HK-2 (cell line): Measurements from ENCODE around the gene ATF6.

Source experiments
- DNase-seq: peaks from one replicate; pipeline ENCODE4 v3.0.0-alpha.2; 2018; ENCODE audit not compliant: unreplicated experiment

Gene ATF6

DNA sequence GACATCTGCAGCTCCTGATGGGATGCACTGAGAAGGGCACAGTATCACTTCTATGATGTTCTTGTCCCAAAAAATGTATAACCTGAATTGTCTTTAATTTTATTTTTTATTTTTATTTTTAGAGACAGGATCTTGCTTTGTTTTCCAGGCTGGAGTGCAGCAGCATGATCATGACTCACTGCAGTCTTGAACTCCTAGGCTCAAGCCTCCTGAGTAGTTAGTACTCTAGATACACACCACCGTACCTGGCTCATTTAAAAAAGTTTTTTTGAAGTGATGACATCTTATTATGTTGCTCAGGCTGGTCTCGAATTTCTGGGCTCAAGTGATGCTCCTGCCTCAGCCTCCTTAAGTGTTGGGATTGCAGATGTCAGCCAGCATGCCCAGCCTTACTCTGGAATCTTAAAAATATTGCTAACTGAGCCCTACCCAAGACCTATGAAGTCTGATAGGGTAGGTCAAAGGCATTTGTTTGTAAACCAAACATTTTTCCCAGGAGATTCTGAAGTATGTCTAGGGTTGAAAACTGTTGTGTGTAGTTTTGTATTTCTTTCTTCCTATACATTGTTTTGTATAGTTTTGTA lies 68.9 kb downstream of the ATF6 start:
- DNase-seq, result no peak

DNA sequence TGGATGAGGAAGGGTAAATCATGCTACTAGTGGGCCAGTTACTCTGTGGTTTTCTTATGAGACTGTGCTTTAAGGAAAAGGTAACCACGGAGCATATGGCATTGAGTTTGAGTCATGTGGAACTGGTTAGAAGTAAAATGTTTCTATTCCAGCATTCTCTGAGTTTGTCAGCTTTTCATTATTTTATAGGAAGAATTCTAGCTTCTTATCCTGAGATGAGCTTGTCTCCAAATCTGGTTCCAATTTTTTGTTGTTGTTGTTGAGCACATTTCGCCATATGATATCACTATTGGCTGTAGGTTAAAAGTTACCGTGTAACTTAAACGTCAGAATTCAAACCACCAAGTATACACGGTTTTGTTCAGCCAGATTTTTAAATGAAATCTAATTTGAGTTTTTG lies 69.9 kb downstream of the ATF6 start:
- no peak for DNase-seq

DNA sequence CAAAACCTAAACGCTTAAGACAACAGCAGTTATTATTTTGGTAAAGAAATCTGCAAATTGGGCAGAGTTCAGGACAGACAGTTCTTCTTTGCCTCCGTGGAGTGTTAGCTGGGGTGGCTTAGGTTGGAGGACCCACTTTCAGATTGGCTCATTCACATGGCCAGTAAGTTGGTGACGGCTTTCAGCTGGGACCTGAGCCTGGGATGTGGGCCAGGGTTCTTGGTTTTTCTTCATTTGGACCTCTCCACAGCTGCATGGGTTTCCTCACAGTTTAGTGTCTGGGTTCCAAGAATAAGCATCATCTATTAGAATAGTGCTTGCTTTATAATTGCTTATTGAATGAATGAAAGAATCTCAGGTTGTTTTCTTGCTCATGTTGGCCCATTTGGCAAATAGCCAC lies 72.2 kb downstream of the ATF6 start:
- DNase-seq, result no peak

DNA sequence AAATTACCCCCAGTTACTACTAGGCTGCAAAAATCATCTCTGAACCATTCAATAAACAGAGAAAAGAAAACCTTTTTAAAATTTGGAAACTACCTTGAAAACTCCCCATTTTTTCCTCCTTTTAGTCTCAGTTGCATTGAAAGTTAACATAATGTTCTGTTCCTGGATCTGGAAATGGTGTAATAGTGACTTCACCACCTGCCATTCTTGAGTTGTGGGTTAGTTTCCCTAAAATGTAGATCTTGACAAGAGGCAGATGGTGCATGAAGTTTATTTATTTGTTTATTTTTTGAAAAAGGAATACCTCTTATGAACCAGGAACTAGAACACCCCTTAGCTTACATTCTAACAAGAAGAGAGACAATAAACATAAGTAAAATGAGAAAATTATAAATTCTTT lies 72.8 kb downstream of the ATF6 start:
- no peak for DNase-seq

DNA sequence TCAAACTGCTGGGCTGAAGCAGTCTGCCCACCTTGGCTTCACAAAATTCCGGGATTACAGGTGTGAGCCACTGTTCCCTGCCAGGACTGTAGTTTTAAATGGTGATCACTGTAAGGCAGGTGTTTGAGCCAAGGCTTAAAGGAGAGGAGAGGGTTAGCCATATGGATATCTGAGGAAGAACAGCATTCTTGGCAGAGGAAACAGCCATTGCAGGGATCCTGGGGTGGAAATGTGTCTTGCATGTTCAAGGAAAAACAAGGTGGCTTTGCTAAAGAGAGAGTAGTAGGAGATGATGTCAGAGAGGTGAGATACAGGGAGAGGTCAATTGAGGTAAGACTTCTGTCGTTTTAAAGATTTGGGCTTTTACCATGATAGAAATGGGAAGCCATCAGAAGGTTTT lies 73.5 kb downstream of the ATF6 start:
- DNase-seq, result no peak

DNA sequence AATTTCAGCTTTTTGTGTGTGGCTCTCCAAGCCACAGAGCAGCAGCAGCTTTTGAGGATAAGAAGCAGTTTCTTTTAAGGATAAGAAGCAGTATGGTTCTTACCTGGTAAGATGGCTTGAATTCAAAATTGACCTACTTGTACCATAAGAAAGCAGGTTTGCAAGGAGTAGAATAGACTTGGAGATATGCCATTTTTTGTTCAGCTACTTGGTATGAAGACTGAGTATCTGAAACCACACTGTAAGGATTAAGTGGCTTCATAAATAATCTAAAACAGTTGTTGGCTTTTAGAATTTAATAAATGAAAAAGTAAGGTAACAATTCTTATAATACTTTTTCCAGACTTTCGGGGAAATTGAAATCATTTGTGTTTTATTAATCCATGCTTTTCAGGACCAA lies 74.2 kb downstream of the ATF6 start:
- no peak for DNase-seq

DNA sequence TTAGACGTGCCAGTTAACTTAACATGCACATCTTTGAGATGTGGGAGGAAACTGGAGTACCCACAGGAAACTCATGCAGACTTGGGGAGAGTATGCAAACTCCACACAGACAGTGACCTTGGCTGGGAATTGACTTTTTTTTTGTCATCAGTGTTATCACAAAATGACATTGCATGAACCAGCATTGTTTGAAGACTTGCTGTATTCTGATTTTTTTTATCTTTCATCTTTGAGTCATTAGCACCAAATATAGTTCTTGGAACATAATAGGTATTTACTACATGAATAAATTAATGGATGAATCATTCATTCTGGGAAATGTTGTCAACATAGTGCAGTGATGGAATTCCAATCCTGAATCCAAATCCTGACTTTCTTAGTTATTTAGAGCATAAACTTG lies 77.0 kb downstream of the ATF6 start:
- DNase-seq, result no peak

DNA sequence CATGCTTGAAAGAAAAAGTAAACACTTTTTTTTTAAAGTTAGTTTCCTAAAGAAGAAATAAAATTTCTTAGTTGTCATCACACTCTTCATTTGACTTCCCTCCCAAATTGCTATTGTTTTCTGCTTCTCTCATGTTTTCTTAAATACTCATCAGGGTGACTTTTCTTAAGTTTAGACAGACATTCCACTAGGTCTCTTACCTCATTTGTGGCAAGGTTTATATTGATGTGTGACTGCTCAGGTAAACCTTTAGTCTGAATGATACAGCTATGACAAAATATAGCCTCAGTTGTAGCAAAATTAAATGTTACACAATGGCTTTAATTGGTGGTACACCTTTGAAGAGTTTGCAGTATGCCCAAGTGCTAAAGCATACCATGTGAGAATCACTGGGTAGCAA lies 78.6 kb downstream of the ATF6 start:
- no peak for DNase-seq

DNA sequence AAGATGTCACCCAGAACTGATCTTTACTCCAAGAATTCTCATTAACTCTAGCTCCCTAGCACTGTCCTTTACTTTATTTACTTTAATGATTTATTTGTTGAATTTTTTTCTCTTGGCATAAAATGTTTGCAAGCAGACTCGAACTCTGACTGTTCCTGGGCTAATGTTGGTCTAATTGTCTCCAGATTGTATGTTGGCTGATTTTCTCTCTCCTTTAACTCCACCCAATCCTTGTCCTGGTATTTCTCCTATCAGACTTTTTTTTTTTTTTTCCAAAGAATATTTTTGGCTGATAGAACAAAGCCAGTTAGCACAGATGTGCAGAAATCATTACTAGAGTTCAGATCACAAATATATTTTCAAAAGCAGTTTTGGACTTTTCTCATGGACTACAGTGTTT lies 82.6 kb downstream of the ATF6 start:
- DNase-seq, result no peak

DNA sequence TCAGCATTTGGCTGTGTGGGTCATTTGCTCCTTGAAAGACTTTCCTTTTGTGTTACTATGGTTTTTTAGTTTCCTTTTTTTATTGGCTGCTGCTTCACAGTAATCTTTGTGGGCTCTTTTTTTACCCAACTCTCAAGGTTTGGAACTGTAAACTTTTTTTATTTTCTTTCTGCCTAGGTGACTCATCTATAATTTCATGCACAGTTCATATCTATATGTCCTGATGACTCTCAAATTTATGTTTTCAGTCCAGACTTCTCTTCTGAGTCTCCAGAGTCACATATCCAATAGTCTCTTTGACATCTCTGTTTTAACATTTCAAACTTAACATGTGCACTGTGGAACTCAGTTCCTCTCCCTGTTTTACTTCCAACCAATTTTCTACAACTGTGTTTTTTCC lies 83.4 kb downstream of the ATF6 start:
- no peak for DNase-seq

DNA sequence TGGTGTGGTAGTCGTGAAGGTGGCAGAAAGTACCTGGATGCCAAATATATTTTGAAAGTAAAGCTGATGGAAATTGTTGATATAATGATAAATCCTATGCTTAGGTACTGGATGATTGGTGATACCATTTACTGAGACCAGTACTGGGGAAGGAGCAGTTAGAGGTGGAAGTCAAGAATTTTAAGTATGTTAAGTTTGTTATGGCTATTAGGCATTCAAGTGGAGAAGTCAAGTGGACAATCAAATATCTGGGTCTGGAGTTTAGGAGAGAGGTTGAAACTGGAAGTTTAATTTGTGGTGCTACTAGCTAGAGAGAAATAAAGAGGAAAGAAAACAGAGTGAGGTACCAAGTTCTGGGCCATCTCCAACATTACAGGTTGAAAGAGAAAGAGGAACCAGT lies 89.1 kb downstream of the ATF6 start:
- DNase-seq, result no peak

DNA sequence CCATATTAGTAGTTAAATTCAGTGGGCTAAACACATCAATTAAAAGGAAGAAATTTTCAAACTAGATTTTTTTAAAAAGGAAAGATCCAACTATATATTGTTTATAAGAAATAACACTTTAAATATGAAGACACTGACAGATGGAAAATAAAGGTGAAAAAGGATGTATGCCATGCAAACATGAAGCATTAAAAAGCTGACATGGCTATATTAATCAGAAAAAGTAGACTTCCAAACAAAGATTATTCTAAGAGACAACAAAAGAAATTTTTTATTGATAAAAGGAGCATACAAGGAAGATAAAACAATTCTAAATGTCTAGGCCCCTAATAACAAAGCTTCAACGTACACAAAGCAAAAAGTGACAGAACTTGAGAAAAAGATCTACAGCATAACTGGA lies 92.2 kb downstream of the ATF6 start:
- DNase-seq, result no peak

DNA sequence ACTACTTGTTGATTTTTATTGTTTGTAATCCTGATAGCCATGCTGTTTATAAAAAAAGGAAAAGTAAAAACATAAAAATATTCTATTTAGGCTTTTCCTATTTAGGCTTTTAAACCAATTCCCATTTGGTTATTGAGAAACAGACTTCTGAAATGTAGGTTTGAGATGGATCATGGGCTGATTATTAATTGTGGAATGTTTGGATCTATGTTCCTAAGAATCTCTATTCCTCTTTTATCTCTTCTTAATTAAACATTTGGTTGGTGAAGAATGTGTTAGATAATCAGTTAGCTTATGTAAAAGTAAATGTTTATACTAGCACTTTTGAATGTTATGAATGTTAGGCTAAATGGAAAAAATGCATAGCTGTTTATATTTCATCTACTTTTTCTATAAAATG lies 97.4 kb downstream of the ATF6 start:
- no peak for DNase-seq

DNA sequence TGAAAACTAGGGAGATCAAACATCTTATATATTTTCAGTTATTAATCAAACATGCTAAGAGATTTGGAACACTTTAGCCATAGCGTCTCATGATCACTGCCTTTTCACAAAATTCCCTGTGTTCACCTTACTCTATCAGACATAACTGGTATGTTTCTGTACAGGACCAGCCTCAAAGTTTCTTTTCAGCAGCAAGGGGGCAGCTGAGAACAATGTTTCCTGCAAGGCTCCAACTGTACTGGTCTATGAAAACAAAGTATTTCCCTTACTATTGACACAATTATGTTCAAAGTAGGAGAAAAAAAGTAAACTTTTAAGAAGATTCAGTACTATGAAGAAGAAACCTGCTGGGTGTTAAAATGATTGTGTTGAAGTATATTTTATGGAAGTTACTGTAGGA lies 98.5 kb downstream of the ATF6 start:
- DNase-seq, result peak; percentile 4

DNA sequence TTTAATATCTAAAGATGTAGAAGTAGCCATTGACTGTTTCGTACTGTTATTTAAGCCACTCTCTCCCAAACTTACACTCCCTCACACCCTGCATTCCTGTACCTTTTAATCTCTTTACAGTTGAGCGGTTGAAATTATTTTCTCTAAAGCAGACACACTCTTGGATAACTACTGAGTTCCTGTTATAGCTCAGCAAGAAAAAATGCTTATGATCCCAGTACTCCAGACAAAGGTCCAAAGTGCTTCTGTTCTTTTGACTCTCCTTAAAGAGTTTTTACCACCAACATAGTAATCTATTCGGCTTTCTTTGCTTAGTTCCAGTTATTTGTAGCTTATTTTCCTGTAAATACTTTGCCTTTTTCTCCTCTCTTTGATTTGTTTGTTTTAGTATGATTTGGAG lies 100.1 kb downstream of the ATF6 start:
- DNase-seq, result no peak

DNA sequence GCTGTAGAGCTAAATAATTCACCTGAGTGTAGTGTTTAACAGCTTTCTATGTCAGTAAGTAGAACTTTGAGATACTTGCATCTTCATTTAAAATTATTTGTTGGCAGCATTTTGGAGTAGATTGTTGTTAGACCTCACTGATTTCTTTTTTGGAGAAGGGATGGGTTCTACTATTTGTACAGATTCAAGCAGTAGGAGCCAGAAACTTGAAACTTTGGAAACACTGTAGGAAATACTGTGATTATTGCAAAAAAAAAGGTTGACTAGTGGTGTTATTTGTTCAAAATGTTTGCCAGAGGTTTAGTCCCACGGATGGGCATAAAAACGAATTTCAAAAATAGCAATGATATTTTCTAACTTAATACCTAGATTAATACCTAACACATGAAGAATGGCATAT lies 102.7 kb downstream of the ATF6 start:
- DNase-seq, result no peak

DNA sequence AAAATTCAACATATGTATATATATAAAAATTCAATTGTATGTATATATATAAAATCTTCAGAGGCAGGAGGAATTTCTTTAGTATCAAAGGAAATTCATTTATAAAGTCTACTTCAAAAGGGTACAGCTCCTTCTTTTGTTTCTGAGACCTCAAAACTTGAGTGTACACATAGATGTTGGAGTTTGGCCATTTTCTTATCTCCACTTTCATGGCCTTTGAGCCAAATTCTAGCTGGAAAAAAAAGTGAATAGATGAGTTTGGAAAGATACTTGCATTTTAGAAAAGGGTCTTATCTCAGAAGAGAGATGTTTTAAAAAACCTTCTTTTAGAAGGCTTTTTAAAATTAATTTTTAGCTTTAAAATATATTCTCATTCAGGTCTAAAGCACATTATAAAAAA lies 103.2 kb downstream of the ATF6 start:
- no peak for DNase-seq

DNA sequence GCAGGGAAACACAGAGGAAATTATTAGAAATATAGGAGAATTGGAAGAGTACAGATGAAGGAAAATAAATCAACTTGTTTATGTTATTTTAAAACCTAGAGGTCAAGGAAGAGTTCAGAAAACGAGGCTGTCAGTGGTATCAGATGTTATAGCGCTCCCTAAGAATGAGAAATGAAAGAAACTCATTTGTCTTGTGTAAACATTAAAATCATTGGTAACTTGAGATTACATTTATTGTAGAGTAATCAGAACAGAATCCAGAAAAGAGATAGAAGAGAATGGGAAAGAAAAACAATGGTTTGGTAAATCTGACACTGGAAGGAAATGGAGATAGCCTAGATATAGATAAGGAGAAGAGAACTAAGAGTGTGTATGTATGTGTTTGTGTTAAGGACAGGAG lies 106.4 kb downstream of the ATF6 start:
- DNase-seq, result no peak

DNA sequence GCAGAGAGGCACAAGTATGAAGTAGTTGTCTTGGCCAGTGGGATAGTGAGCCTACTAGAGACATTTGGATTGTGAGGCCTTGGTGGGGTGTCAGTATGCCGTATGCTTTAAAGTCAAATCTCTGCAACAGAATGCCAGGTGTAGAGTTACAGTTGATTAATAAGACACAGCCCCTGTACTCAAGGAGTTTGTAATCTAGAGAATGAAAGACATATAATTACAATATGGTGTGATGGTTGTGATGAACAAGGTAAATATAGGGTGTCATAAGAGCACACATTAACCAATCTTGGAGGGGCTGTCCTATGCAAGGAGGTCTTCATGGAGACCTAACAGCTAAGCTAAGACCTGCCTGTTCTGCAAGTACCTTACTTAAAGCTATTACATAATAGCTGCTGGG lies 113.1 kb downstream of the ATF6 start:
- DNase-seq, result no peak

DNA sequence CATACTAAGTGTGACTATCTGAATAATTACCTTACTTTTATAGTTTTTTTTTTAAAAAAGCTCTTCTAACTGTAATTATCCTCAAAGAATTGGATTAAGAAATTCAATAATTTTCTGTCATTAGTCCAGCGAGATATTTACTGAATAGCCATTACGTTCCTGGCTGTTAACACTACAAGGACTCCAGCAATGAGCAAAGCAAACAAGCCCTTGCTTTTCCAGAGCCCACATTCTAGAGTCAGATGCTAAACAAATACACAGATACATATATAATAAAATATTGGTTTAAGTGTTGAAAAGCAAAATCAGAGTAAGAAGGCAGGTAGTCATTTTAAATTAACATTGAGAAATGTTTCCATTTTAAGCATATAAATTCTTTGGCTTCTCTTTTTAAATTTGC lies 118.4 kb downstream of the ATF6 start:
- no peak for DNase-seq

DNA sequence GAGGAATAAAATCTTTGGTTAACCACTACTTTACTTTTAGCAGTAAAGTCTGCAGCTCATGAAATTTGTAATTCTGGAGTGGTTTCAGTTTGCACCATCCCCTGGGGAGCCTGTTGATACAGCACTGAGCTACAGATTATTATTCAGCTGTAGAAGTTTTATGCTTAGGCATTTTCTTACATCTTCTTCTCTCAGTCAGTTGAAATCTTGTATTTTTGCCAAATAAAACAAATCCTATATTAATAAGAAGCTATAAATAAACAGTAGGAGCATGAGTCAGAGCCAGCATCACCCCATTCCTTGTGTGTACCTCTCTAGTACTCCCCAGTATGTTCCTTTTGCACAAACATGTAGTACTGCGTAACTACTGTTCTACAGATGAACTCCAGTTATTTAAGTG lies 118.9 kb downstream of the ATF6 start:
- DNase-seq, result no peak

DNA sequence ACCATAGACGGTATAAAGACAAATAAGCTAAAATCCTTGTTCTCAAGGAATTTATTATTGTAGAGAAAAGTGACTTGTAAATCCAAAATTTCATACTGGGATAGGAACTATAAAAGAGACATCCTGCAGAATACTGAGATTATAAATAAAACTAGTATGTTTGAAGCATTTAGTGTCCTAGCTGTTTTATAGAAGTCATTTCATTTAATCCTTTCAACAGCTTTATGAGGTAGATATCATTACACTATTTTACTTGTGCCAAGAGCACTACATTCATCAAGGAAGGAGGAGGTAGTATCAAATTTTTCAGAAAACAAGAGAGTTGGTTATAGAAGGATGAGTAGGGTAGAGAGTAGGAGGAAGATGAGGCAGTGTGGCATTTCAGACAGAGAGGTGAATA lies 119.6 kb downstream of the ATF6 start:
- DNase-seq, result no peak

DNA sequence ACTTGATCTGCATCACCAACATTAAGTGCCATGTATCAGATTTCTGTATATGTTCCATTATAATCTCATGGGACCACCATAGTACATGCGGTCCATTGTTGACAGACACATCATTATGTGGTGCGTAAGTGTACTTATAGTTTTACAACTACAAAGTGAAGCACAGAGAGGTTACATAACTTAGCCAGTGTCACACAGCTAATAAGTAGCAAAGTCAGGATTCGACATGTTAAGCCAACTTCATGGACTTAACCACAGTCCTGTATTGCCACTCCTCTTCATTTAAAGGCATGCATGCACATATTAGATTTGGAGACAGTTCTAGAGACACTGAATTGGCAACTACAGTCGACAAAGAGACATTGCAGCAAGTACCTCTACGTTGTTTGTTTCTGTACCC lies 120.5 kb downstream of the ATF6 start:
- no peak for DNase-seq

DNA sequence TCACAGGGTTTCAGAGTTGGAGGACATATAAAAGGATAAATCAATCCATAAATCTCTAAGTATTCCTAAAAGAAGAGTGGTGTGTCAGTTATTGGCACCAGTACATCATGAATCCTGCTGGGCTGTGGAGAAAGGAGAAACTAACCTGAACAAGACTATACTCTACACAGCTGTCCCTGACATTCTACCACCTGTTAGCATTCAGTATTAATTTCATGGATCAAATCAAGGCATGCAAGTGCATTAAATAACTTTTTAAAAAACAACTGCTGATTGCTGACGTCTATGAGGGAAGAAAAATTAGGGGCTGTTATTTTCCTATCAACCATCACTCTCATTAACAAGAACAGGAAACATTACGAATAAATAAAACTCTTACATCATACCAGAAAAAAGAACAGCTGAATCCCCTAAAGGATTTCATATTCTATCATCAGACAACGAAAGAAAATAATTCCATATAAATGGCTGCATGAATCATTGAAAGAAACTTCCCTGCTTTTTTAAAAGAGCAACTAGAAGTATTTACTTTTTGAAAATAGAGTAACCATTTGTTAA lies 121.7 kb downstream of the ATF6 start:
- DNase-seq, result no peak

DNA sequence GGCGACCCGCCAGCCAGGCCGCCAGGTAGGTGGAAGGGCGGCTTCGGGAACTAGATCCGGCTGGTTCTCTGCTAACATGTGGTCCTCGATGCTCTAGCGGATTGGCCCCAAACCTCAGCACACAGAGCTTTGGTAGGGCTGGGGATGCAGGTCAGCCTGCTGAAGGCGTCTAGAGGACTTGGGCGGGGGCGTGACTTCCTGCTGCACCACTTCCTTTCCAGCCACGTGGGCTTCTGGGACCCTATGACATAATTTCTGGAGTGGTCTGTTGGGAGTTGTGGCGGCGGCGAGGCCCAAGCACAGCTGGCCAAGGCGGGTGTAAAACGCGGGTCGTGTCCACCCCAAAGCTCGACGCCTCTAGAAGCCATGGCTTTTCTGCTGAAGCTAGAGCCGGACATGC lies 124.5 kb downstream of the ATF6 start:
- no peak for DNase-seq
